DND-41 (cell line): ENCODE results near the gene ZNF845.

ENCODE experiments used
- ATAC-seq: fragments of 200-7000 bp; cut with Tn5 transposase; 3 replicates; pipeline ENCODE4 v1.9.1; 2021; ENCODE audit warnings: low read depth; ENCODE audit not compliant: insufficient read depth
- DNase-seq: peaks from one replicate; pipeline ENCODE4 v3.0.0-alpha.2; 2020
- H2AFZ ChIP-seq: 2 replicates; pipeline ENCODE4 v1.6.0; 2012; ENCODE audit warnings: low read depth, low read length
- H3K27ac ChIP-seq: 2 replicates; pipeline ENCODE4 v1.5.1; 2012; ENCODE audit warnings: low read length, inconsistent platforms
- H3K27me3 ChIP-seq: fragments of 200-600 bp; sonication (generic); 2 replicates; pipeline ENCODE4 v1.6.0; 2012; ENCODE audit warnings: low read length, mild to moderate bottlenecking, inconsistent platforms; ENCODE audit not compliant: insufficient read depth, poor library complexity
- H3K36me3 ChIP-seq: 2 replicates; pipeline ENCODE4 v1.5.1; 2012; ENCODE audit warnings: low read length, inconsistent platforms; ENCODE audit not compliant: insufficient read depth
- H3K4me1 ChIP-seq: 2 replicates; pipeline ENCODE4 v1.5.1; 2012; ENCODE audit warnings: mild to moderate bottlenecking, low read length; ENCODE audit not compliant: insufficient read depth
- H3K4me2 ChIP-seq: 2 replicates; pipeline ENCODE4 v1.6.0; 2012; ENCODE audit warnings: mild to moderate bottlenecking, moderate library complexity, low read length, inconsistent platforms; ENCODE audit not compliant: insufficient read depth
- H3K4me3 ChIP-seq, 2 experiments: fragments of 200-600 bp in 1 of 2; shearing (Covaris generic) in 1 of 2; 2 replicates each; pipeline ENCODE4 v1.5.1; 2012 to 2016; ENCODE audit warnings: inconsistent platforms in 2 of 2, low read length in 2 of 2, mild to moderate bottlenecking in 2 of 2, low read depth in 1 of 2, moderate library complexity in 1 of 2
- H3K79me2 ChIP-seq: 2 replicates; pipeline ENCODE4 v1.6.0; 2012; ENCODE audit warnings: low read length, inconsistent platforms; ENCODE audit not compliant: insufficient read depth
- H3K9ac ChIP-seq: 2 replicates; pipeline ENCODE4 v1.6.0; 2012; ENCODE audit warnings: low read depth, mild to moderate bottlenecking, inconsistent platforms, low read length, moderate library complexity
- H3K9me3 ChIP-seq: 2 replicates; pipeline ENCODE4 v1.5.1; 2012; ENCODE audit warnings: low read length, moderate library complexity, mild to moderate bottlenecking, inconsistent platforms; ENCODE audit not compliant: insufficient read depth, severe bottlenecking
- H4K20me1 ChIP-seq: 2 replicates; pipeline ENCODE4 v1.6.0; 2012; ENCODE audit warnings: low read length; ENCODE audit not compliant: insufficient read depth
- EZH2 ChIP-seq: IDR thresholded peaks from 3 replicates; pipeline ENCODE4 v1.6.1; 2012; ENCODE audit warnings: borderline replicate concordance, low read depth, mild to moderate bottlenecking, moderate library complexity, low read length, inconsistent platforms; ENCODE audit not compliant: severe bottlenecking
- TF ChIP-seq, protein P1 (sequence below): IDR thresholded peaks from 2 replicates; pipeline ENCODE4 v1.5.1; 2012; ENCODE audit warnings: borderline replicate concordance, low read length, moderate library complexity, mild to moderate bottlenecking; ENCODE audit not compliant: poor library complexity, severe bottlenecking; ENCODE audit errors: extremely low read depth

ZNF845 gene

DNA sequence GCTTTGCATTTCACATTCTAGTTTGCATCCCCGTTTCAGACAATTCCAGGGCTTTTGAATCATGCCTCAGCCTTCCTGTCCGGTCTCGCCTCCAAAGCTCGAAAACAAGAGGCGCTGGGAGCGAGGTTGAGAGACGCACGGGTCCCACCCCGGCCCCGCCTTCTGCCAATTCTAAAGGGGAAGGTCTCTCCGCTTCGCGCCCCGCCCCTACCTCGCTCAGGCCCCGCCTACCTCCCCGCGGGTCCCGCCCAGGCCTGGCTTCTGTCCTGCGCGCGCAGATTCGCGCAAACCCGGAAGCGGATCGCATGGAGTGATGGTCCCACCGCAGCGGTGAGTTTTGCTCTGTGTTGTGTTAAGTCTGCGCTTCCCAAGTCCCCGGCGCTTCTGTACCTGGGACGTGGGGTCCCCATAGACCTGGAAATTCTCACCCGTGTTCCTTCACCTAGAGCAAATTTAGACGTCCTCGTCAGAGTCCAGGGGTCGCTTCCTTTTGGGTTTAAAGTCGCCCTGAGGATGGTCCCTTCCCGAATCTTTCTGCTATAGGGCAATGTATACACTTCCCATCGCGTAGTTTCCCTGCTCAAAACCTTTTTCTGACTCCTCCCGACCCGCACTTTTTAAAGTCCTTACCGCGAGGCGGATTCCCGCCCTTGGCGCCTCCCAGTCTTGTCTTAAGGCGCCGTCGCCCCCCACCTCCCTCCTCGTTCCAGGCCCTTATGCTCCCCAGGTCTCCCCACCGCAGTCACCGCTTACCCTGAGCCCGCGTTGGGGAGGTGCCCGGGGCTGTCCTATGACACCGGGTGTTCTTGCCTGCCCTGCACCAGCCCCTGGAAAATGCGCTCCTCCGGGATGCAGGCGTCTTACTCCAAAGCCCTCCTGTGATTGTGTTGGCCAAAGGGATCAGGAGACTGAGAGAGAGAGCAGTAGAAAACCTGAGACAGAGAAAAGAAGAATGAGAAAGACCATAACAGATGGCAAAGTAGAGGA is at the start of gene ZNF845:
Gene ZNF845, plus strand, starts transcription at position 287 of the 987 bp plus-strand sequence. CDS start 7,559 bp downstream, outside the sequence.
- DNase-seq (peak; percentile 95), ATAC-seq (peak; percentile 90)
- TF ChIP-seq, protein P1, sequence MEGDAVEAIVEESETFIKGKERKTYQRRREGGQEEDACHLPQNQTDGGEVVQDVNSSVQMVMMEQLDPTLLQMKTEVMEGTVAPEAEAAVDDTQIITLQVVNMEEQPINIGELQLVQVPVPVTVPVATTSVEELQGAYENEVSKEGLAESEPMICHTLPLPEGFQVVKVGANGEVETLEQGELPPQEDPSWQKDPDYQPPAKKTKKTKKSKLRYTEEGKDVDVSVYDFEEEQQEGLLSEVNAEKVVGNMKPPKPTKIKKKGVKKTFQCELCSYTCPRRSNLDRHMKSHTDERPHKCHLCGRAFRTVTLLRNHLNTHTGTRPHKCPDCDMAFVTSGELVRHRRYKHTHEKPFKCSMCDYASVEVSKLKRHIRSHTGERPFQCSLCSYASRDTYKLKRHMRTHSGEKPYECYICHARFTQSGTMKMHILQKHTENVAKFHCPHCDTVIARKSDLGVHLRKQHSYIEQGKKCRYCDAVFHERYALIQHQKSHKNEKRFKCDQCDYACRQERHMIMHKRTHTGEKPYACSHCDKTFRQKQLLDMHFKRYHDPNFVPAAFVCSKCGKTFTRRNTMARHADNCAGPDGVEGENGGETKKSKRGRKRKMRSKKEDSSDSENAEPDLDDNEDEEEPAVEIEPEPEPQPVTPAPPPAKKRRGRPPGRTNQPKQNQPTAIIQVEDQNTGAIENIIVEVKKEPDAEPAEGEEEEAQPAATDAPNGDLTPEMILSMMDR = no peak
- Histone ChIP-seq H3K9me3 (no peaks in the 10 kb centered on the region), H3K79me2 (peaks cover 51% of the 10 kb centered on the region), H3K4me3 (peak within 1 kb of the TSS; percentile 76 to 77), H3K4me1 (peaks cover 35% of the 10 kb centered on the region), H3K27me3 (no peaks in the 10 kb centered on the region), H3K27ac (peak within 1 kb of the TSS; percentile 79), H3K9ac (peak within 1 kb of the TSS; percentile 68), H3K36me3 (peaks cover 10% of the 10 kb centered on the region), H2AFZ (peak within 1 kb of the TSS; percentile 99), H4K20me1 (peaks cover 7% of the 10 kb centered on the region; the same call in 1 of the 2 replicates), H3K4me2 (peak within 1 kb of the TSS; percentile 99)

DNA sequence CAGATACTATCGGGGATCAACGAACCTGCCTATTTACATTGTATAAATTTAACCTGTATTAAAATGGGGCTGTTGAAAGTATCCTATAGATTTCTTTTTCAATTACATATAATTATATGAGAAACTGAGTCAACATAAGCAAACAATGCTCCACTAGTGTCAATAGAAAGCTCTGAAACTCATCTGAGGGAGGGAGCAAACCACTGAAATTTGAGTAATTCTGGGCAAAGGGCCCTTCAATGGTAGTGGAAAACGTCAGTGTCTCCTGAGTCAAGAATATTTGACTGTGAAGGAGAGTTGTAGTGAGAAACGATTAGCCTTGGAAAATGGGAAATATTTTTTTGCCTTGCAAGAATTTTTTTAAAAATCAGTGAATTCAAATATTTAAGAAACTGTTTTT is 48.5 kb upstream of the ZNF845 start:
- Histone ChIP-seq H3K4me2 (no peak overlapping the region), H3K9ac (no peak overlapping the region), H3K27ac (no peak overlapping the region), H3K4me3 (no peak overlapping the region), H3K4me1 (no peaks in the 10 kb centered on the region), H3K27me3 (no peaks in the 10 kb centered on the region), H3K36me3 (no peaks in the 10 kb centered on the region), H3K9me3 (no peaks in the 10 kb centered on the region), H4K20me1 (no peaks in the 10 kb centered on the region), H2AFZ (no peak overlapping the region), H3K79me2 (no peaks in the 10 kb centered on the region)
- DNase-seq (no peak), ATAC-seq (no peak)
- no peak for TF ChIP-seq EZH2

DNA sequence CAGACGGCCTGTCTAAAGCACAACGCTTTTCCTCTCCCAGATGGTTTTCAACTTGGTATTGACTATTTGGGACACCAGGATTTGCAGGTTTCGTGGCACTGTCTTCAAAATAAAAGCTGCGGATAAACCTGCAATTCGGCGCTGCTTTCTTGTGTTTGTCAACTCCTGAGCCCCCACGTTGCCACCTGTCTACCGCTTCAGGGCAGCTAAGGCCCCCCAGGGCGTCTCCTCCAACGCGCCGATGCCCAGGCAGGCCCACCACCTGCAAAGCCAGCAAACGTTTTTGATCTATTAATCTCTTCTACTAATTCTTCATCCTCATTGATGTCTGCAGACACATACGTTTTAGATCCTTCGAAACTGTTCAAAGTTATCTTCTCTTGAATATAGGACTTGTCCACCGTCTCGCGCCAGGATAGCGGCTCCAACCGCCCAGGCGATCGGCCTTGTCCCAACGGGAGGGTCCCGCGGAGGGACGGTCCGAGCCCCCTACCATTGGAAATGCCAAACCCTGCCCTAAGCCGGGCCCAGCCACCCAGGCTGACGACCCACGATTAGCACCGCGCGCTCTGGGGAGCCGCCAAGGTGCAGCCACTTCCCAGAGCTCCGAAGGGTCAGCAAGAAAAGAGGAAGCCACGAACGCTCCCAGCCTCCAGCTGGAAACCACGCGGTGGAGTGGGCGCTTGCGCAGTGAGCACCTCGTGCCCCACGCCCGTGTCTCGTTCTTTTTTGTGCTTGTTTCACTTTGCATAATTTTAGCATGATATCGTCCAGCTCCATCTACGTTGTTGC is 42.6 kb upstream of the ZNF845 start:
- TF ChIP-seq, protein P1 = no peak
- TF ChIP-seq EZH2 = no peak
- Histone ChIP-seq H2AFZ (no peak overlapping the region), H4K20me1 (no peaks in the 10 kb centered on the region), H3K36me3 (no peaks in the 10 kb centered on the region), H3K4me1 (no peaks in the 10 kb centered on the region), H3K4me2 (no peak overlapping the region), H3K4me3 (no peak overlapping the region), H3K79me2 (no peaks in the 10 kb centered on the region), H3K9me3 (peaks cover 19% of the 10 kb centered on the region), H3K9ac (no peak overlapping the region), H3K27me3 (no peaks in the 10 kb centered on the region), H3K27ac (no peak overlapping the region)
- ATAC-seq (no peak), DNase-seq (no peak)
